Activated CD8-positive, alpha-beta memory T cell treated with anti-CD3 and anti-CD28 coated beads for 4 hours (primary cell): ENCODE measurements around the gene TULP1.

Source experiments
- DNase-seq, 2 donors: peaks; one replicate each; pipeline ENCODE4 v3.0.0-alpha.2; 2020; ENCODE audit warnings: low read depth in 2 of 2

Gene TULP1

GRCh38 chr6:35496841-35497570, 15.7 kb downstream of the TULP1 start, which contains the start of gene TEAD3:
Gene TEAD3 (minus strand): TSS chr6:35497079.
- DNase-seq, result peak in 1 of 2 donors; percentile 17

- DNase-seq, result no peak
Observed at GRCh38 chr6:35496036-35496840, 16.5 kb downstream of the TULP1 start.

- DNase-seq, result no peak
Observed at GRCh38 chr6:35495258-35496035, 17.2 kb downstream of the TULP1 start.

GRCh38 chr6:35494161-35494563, 18.5 kb downstream of the TULP1 start:
- no peak for DNase-seq

GRCh38 chr6:35493307-35493983, 19.3 kb downstream of the TULP1 start:
- no peak for DNase-seq

- DNase-seq, result no peak
Observed at GRCh38 chr6:35492974-35493284, 19.8 kb downstream of the TULP1 start.

- DNase-seq, result no peak
Observed at GRCh38 chr6:35492258-35492973, 20.3 kb downstream of the TULP1 start.

GRCh38 chr6:35491558-35492257, 21.0 kb downstream of the TULP1 start:
- no peak for DNase-seq

GRCh38 chr6:35490821-35491557, 21.7 kb downstream of the TULP1 start:
- no peak for DNase-seq

GRCh38 chr6:35489995-35490791, 22.5 kb downstream of the TULP1 start:
- DNase-seq, result no peak

- DNase-seq, result no peak
Observed at GRCh38 chr6:35489066-35489465, 23.6 kb downstream of the TULP1 start.

GRCh38 chr6:35488517-35488862, 24.2 kb downstream of the TULP1 start:
- DNase-seq, result no peak

- DNase-seq, result no peak
Observed at GRCh38 chr6:35487658-35488516, 24.8 kb downstream of the TULP1 start.

- DNase-seq, result no peak
Observed at GRCh38 chr6:35486005-35486925, 26.4 kb downstream of the TULP1 start.

- DNase-seq, result no peak
Observed at GRCh38 chr6:35485402-35485877, 27.3 kb downstream of the TULP1 start.

- DNase-seq, result no peak
Observed at GRCh38 chr6:35484921-35485392, 27.7 kb downstream of the TULP1 start.
